Panc1 (cell line): Measurements from ENCODE around the gene GPC3. TPM values are rescaled to one million over a fixed set of nuclear protein-coding genes. Genes with fewer than 3 reads are reported as not detected.

Experiments used
- ATAC-seq: fragments of 200-7000 bp; cut with Tn5 transposase; 2 replicates; pipeline ENCODE4 v1.9.1; 2020; ENCODE audit warnings: mild to moderate bottlenecking, moderate library complexity
- BruUV-seq: library from RNA; stranded (reverse); fragments of 400-500 nt; replicated peaks from 2 replicates; lab custom pipeline; 2021; lab: Mats Ljungman, UMichigan
- CTCF ChIA-PET: fragments of 300-600 bp; sonication (Branson Sonifier 250); formaldehyde crosslinking; loops from one replicate; lab custom pipeline; 2022; ENCODE audit warnings: antibody characterized with exemption; lab: Charles Lee
- POLR2A ChIA-PET: fragments of 300-600 bp; sonication (Branson Sonifier 250); formaldehyde crosslinking; loops from one replicate; lab custom pipeline; 2022; ENCODE audit warnings: antibody characterized with exemption; lab: Charles Lee
- DNase-seq: peaks from one replicate; pipeline ENCODE4 v3.0.0-alpha.2; 2010; ENCODE audit warnings: low read depth, low spot score
- H3K27ac ChIP-seq: 2 replicates; pipeline ENCODE4 v1.5.1; 2011; ENCODE audit warnings: mild to moderate bottlenecking, low read length, inconsistent platforms
- H3K27me3 ChIP-seq: fragments of 200-500 bp; sonication (Bioruptor generic); 2 replicates; pipeline ENCODE4 v1.6.0; 2014; ENCODE audit warnings: low read length, inconsistent platforms; ENCODE audit not compliant: control insufficient read depth, insufficient read depth
- H3K36me3 ChIP-seq: fragments of 200-500 bp; sonication (Bioruptor generic); 2 replicates; pipeline ENCODE4 v1.5.1; 2014; ENCODE audit warnings: inconsistent platforms, mild to moderate bottlenecking, low read length, moderate library complexity; ENCODE audit not compliant: control insufficient read depth, insufficient read depth
- H3K4me1 ChIP-seq: 2 replicates; pipeline ENCODE4 v1.5.1; 2011; ENCODE audit warnings: inconsistent platforms, mild to moderate bottlenecking, low read length, moderate library complexity; ENCODE audit not compliant: control insufficient read depth, insufficient read depth
- H3K4me3 ChIP-seq, 2 experiments: 2 replicates each; pipeline ENCODE4 v1.5.1; 2011 to 2012; ENCODE audit warnings: low read depth in 2 of 2, low read length in 2 of 2, mild to moderate bottlenecking in 2 of 2, inconsistent platforms in 1 of 2, moderate library complexity in 1 of 2
- H3K9me3 ChIP-seq: fragments of 200-500 bp; sonication (Bioruptor generic); 2 replicates; pipeline ENCODE4 v1.5.1; 2014; ENCODE audit warnings: low read depth, mild to moderate bottlenecking, inconsistent platforms, low read length, moderate library complexity; ENCODE audit not compliant: control insufficient read depth, insufficient read depth
- POLR2AphosphoS5 ChIP-seq: IDR thresholded peaks from 2 replicates; pipeline ENCODE4 v1.6.1; 2012; ENCODE audit warnings: mild to moderate bottlenecking, low read depth, low read length, moderate library complexity
- SIN3A ChIP-seq: IDR thresholded peaks from 2 replicates; pipeline ENCODE4 v1.6.1; 2012; ENCODE audit warnings: low read depth, mild to moderate bottlenecking, low read length, moderate library complexity, borderline replicate concordance; ENCODE audit not compliant: insufficient read depth
- TCF7L2 ChIP-seq: IDR thresholded peaks from 2 replicates; pipeline ENCODE4 v1.6.1; 2011; ENCODE audit warnings: mild to moderate bottlenecking, low read depth, low read length, inconsistent platforms
- in situ Hi-C: cut with HindIII; loops from 2 replicates; pipeline ENCODE4 v1.10.0; 2016; ENCODE audit warnings: low sequenced_read_pairs, low pct_unique_long_range_greater_than_20kb
- intact Hi-C: fragments of 100-400 bp; cut with micrococcal nuclease; formaldehyde crosslinking; loops from one replicate; pipeline ENCODE4 v1.10.0; 2022; ENCODE audit not compliant: unreplicated experiment
- total RNA-seq: library from RNA; stranded (reverse); gene quantifications from one replicate; pipeline ENCODE4 v1.2.1, GENCODE V29; 2021; ENCODE audit not compliant: unreplicated experiment
- TF ChIP-seq, protein P1 (sequence below), 2 experiments: IDR thresholded peaks; 2 replicates each; pipeline ENCODE4 v1.6.1; 2011 to 2012; ENCODE audit warnings: low read depth in 2 of 2, control low read depth in 1 of 2, low read length in 1 of 2, mild to moderate bottlenecking in 1 of 2, moderate library complexity in 1 of 2; ENCODE audit not compliant: insufficient read depth in 1 of 2
- TF ChIP-seq, protein P2 (sequence below): fragments of 450-650 bp; IDR thresholded peaks from 2 replicates; pipeline ENCODE4 v1.5.1; 2017; ENCODE audit warnings: mild to moderate bottlenecking

The GPC3 gene
- total RNA-seq, 1 experiment from 2014 or later = 0.95 TPM

GRCh38 chrX:133950214-133950613 is 35.2 kb downstream of the GPC3 start:
- no peak overlapping the region for H3K27ac ChIP-seq
- H3K4me1 ChIP-seq = no peaks in the 10 kb centered on the region
- in situ Hi-C loops (no loop called here), intact Hi-C loops (no loop called here)
- ATAC-seq = no peak
- DNase-seq = no peak
- H3K4me3 ChIP-seq = no peak overlapping the region
- H3K36me3 ChIP-seq = no peaks in the 10 kb centered on the region
- TF ChIP-seq TCF7L2 = no peak
- H3K27me3 ChIP-seq = peaks cover 4% of the 10 kb centered on the region
- BruUV-seq = no TSS peak
- ChIA-PET CTCF (no interaction called here), POLR2A (no interaction called here)
- H3K9me3 ChIP-seq = no peaks in the 10 kb centered on the region

- no peak overlapping the region for H3K4me3 ChIP-seq
- no peaks in the 10 kb centered on the region for H3K4me1 ChIP-seq
- TF ChIP-seq, protein P1, sequence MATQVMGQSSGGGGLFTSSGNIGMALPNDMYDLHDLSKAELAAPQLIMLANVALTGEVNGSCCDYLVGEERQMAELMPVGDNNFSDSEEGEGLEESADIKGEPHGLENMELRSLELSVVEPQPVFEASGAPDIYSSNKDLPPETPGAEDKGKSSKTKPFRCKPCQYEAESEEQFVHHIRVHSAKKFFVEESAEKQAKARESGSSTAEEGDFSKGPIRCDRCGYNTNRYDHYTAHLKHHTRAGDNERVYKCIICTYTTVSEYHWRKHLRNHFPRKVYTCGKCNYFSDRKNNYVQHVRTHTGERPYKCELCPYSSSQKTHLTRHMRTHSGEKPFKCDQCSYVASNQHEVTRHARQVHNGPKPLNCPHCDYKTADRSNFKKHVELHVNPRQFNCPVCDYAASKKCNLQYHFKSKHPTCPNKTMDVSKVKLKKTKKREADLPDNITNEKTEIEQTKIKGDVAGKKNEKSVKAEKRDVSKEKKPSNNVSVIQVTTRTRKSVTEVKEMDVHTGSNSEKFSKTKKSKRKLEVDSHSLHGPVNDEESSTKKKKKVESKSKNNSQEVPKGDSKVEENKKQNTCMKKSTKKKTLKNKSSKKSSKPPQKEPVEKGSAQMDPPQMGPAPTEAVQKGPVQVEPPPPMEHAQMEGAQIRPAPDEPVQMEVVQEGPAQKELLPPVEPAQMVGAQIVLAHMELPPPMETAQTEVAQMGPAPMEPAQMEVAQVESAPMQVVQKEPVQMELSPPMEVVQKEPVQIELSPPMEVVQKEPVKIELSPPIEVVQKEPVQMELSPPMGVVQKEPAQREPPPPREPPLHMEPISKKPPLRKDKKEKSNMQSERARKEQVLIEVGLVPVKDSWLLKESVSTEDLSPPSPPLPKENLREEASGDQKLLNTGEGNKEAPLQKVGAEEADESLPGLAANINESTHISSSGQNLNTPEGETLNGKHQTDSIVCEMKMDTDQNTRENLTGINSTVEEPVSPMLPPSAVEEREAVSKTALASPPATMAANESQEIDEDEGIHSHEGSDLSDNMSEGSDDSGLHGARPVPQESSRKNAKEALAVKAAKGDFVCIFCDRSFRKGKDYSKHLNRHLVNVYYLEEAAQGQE (IDR thresholded peaks at IDR 0.05; ENCODE audit: insufficient read depth in 1 of 2, low read depth in 2 of 2, low read length in 1 of 2) = no peak
- TF ChIP-seq POLR2AphosphoS5 = no peak
- TF ChIP-seq, protein P2, sequence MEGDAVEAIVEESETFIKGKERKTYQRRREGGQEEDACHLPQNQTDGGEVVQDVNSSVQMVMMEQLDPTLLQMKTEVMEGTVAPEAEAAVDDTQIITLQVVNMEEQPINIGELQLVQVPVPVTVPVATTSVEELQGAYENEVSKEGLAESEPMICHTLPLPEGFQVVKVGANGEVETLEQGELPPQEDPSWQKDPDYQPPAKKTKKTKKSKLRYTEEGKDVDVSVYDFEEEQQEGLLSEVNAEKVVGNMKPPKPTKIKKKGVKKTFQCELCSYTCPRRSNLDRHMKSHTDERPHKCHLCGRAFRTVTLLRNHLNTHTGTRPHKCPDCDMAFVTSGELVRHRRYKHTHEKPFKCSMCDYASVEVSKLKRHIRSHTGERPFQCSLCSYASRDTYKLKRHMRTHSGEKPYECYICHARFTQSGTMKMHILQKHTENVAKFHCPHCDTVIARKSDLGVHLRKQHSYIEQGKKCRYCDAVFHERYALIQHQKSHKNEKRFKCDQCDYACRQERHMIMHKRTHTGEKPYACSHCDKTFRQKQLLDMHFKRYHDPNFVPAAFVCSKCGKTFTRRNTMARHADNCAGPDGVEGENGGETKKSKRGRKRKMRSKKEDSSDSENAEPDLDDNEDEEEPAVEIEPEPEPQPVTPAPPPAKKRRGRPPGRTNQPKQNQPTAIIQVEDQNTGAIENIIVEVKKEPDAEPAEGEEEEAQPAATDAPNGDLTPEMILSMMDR = no peak
- no peak for TF ChIP-seq SIN3A
- TF ChIP-seq TCF7L2 = no peak
- ChIA-PET CTCF (no interaction called here), POLR2A (no interaction called here)
- no peaks in the 10 kb centered on the region for H3K9me3 ChIP-seq
- BruUV-seq = no TSS peak
- no peak overlapping the region for H3K27ac ChIP-seq
- no peak for DNase-seq
- H3K36me3 ChIP-seq = no peaks in the 10 kb centered on the region
- H3K27me3 ChIP-seq = peaks cover 4% of the 10 kb centered on the region
- intact Hi-C loops (no loop called here), in situ Hi-C loops (no loop called here)
- no peak for ATAC-seq
These were observed 36.5 kb downstream of the GPC3 start for GRCh38 chrX:133948895-133949294.

DNA sequence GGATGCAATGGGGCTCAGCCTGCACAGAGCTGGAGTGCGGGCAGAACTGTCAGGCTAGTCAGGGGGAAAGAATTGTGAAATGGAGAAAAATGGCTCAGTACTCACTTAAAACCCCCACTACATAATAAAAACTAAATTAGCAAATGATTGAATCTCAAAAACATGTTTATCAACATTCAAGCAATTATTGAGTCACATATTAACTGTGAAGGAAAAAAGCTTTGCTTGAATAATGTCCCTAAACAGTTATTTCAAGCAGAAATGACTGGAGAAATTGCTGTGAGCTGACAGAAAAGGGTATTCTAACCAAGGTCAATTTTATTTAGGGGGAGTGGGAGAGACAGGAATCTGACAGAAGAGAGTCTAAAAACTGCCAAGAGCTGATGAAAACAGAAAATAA is 37.4 kb downstream of the GPC3 start:
- in situ Hi-C loops (no loop called here), intact Hi-C loops (no loop called here)
- ATAC-seq = no peak
- TF ChIP-seq TCF7L2 = no peak
- no peak for TF ChIP-seq SIN3A
- TF ChIP-seq POLR2AphosphoS5 = no peak
- TF ChIP-seq, protein P1 (IDR thresholded peaks at IDR 0.05; ENCODE audit: insufficient read depth in 1 of 2, low read depth in 2 of 2, low read length in 1 of 2) = no peak
- TF ChIP-seq, protein P2 = no peak
- Histone ChIP-seq H3K36me3 (no peaks in the 10 kb centered on the region), H3K27ac (no peak overlapping the region), H3K27me3 (peaks cover 5% of the 10 kb centered on the region), H3K4me3 (no peak overlapping the region), H3K9me3 (no peaks in the 10 kb centered on the region), H3K4me1 (no peaks in the 10 kb centered on the region)
- BruUV-seq = no TSS peak
- DNase-seq = no peak
- ChIA-PET POLR2A (no interaction called here), CTCF (no interaction called here)
